PC-3 (cell line): ENCODE measurements around the gene VPS26B. TPM values are rescaled to one million over a fixed set of nuclear protein-coding genes. Genes with fewer than 3 reads are reported as not detected.

Experiments used
- ATAC-seq: fragments of 200-7000 bp; cut with Tn5 transposase; 2 replicates; pipeline ENCODE4 v1.9.1; 2020; ENCODE audit warnings: mild to moderate bottlenecking, moderate library complexity
- BruUV-seq: library from RNA; stranded (reverse); fragments of 400-500 nt; replicated peaks from 2 replicates; lab custom pipeline; 2021; lab: Mats Ljungman, UMichigan
- CTCF ChIA-PET: fragments of 300-600 bp; sonication (Branson Sonifier 250); formaldehyde crosslinking; loops from one replicate; lab custom pipeline; 2022; ENCODE audit warnings: antibody characterized with exemption; lab: Charles Lee
- POLR2A ChIA-PET: fragments of 300-600 bp; sonication (Branson Sonifier 250); formaldehyde crosslinking; loops from one replicate; lab custom pipeline; 2022; ENCODE audit warnings: antibody characterized with exemption; ENCODE audit not compliant: unreplicated experiment; lab: Charles Lee
- DNase-seq: peaks from one replicate; pipeline ENCODE4 v3.0.0-alpha.2; 2015
- H2AFZ ChIP-seq: fragments of 300-600 bp; sonication (generic); 2 replicates; pipeline ENCODE4 v1.6.0; 2016; ENCODE audit warnings: antibody characterized with exemption, low read length
- H3F3A ChIP-seq: fragments of 300-600 bp; sonication (generic); one replicate; pipeline ENCODE4 v1.6.0; 2017; ENCODE audit warnings: antibody characterized with exemption, low read length, control low read depth, mild to moderate bottlenecking; ENCODE audit not compliant: unreplicated experiment
- H3K27ac ChIP-seq: fragments of 300-600 bp; sonication (generic); 2 replicates; pipeline ENCODE4 v1.5.1; 2016; ENCODE audit warnings: mild to moderate bottlenecking, low read length
- H3K27me3 ChIP-seq: fragments of 300-600 bp; sonication (generic); 2 replicates; pipeline ENCODE4 v1.6.1; 2016; ENCODE audit warnings: low read length, mixed read lengths
- H3K36me3 ChIP-seq: fragments of 300-600 bp; sonication (generic); 2 replicates; pipeline ENCODE4 v1.6.1; 2016; ENCODE audit warnings: low read depth, mixed run types, low read length, mixed read lengths
- H3K4me1 ChIP-seq: fragments of 300-600 bp; sonication (generic); 2 replicates; pipeline ENCODE4 v1.5.1; 2016; ENCODE audit warnings: low read length; ENCODE audit not compliant: insufficient read depth
- H3K4me2 ChIP-seq: fragments of 300-600 bp; sonication (generic); 2 replicates; pipeline ENCODE4 v1.6.0; 2016; ENCODE audit warnings: low read length
- H3K4me3 ChIP-seq: fragments of 300-600 bp; sonication (generic); 2 replicates; pipeline ENCODE4 v1.5.1; 2016; ENCODE audit warnings: mild to moderate bottlenecking, low read length, mixed read lengths
- H3K79me2 ChIP-seq: fragments of 300-600 bp; sonication (generic); 2 replicates; pipeline ENCODE4 v1.6.1; 2017; ENCODE audit warnings: low read length, mixed read lengths
- H3K9ac ChIP-seq: fragments of 300-600 bp; sonication (generic); 2 replicates; pipeline ENCODE4 v1.6.0; 2016; ENCODE audit warnings: mild to moderate bottlenecking, low read length
- H3K9me2 ChIP-seq: fragments of 300-600 bp; sonication (generic); replicated peaks from 2 replicates; pipeline ENCODE4 v1.6.1; 2016; ENCODE audit warnings: mixed run types, low read length, mixed read lengths
- H3K9me3 ChIP-seq: fragments of 300-600 bp; sonication (generic); 2 replicates; pipeline ENCODE4 v1.6.1; 2016; ENCODE audit warnings: low read length, mixed read lengths
- H4K20me1 ChIP-seq: fragments of 300-600 bp; sonication (generic); 2 replicates; pipeline ENCODE4 v1.6.1; 2016; ENCODE audit warnings: low read length, mixed read lengths
- EZH2 ChIP-seq: fragments of 300-600 bp; sonication (generic); IDR thresholded peaks from one replicate; pipeline ENCODE4 v1.6.1; 2017; ENCODE audit warnings: antibody characterized with exemption, mild to moderate bottlenecking, low read length; ENCODE audit not compliant: unreplicated experiment
- EZH2phosphoT487 ChIP-seq: fragments of 300-600 bp; sonication (generic); IDR thresholded peaks from 2 replicates; pipeline ENCODE4 v1.6.1; 2018; ENCODE audit warnings: mild to moderate bottlenecking, antibody characterized with exemption, low read length, borderline replicate concordance
- intact Hi-C: fragments of 100-400 bp; cut with micrococcal nuclease; formaldehyde crosslinking; loops from 2 replicates; pipeline ENCODE4 v1.9.0; 2023
- total RNA-seq: library from RNA; depleted of rRNA; stranded (reverse); fragments of >200 nt; gene quantifications from 2 replicates; pipeline ENCODE4 v1.2.3, GENCODE V29; 2014
- TF ChIP-seq, protein P1 (sequence below): fragments of 300-600 bp; sonication (generic); conservative IDR thresholded peaks from 2 replicates; pipeline ENCODE4 v1.5.1; 2017; ENCODE audit warnings: antibody characterized with exemption, low read depth, mild to moderate bottlenecking, low read length

The VPS26B gene
- total RNA-seq, 1 experiment from 2014 or later: 49.2 TPM

DNA sequence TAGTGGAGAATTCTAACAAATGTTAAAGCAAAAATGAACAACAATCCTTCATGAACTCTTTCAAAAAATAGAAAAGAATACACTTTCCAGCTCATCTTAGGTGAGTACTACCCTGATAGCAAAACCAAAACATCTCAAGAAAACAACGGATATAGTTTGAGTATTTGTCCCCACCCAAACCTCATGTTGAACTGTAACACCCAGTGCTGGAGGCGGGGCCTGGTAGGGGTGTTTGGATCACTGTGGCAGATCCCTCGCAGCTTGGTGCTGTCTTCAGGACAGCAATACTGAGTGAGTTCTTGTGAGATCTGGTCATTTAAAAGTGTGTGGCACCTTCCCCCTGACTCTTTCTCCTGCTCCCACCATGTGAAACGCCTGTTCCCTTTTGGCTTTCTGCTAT, 27.7 kb upstream of the VPS26B start:
- DNase-seq (no peak), ATAC-seq (no peak)
- H3K4me3 ChIP-seq: no peak overlapping the region
- no peaks in the 10 kb centered on the region for H3K9me3 ChIP-seq
- ChIA-PET POLR2A (no interaction called here), CTCF (no interaction called here)
- no peaks in the 10 kb centered on the region for H3K4me1 ChIP-seq
- H3K9me2 ChIP-seq: no peaks in the 10 kb centered on the region
- peaks cover 73% of the 10 kb centered on the region for H3K36me3 ChIP-seq
- H3K79me2 ChIP-seq: no peaks in the 10 kb centered on the region
- no TSS peak for BruUV-seq
- TF ChIP-seq, protein P1, sequence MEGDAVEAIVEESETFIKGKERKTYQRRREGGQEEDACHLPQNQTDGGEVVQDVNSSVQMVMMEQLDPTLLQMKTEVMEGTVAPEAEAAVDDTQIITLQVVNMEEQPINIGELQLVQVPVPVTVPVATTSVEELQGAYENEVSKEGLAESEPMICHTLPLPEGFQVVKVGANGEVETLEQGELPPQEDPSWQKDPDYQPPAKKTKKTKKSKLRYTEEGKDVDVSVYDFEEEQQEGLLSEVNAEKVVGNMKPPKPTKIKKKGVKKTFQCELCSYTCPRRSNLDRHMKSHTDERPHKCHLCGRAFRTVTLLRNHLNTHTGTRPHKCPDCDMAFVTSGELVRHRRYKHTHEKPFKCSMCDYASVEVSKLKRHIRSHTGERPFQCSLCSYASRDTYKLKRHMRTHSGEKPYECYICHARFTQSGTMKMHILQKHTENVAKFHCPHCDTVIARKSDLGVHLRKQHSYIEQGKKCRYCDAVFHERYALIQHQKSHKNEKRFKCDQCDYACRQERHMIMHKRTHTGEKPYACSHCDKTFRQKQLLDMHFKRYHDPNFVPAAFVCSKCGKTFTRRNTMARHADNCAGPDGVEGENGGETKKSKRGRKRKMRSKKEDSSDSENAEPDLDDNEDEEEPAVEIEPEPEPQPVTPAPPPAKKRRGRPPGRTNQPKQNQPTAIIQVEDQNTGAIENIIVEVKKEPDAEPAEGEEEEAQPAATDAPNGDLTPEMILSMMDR: no peak
- TF ChIP-seq EZH2: no peak
- no peak for TF ChIP-seq EZH2phosphoT487
- H3K4me2 ChIP-seq: no peak overlapping the region
- no peaks in the 10 kb centered on the region for H4K20me1 ChIP-seq
- no peak overlapping the region for H3K27ac ChIP-seq
- no peaks in the 10 kb centered on the region for H3K27me3 ChIP-seq
- no peak overlapping the region for H3K9ac ChIP-seq
- no peaks in the 10 kb centered on the region for H3F3A ChIP-seq
- intact Hi-C loops: no loop called here
- no peak overlapping the region for H2AFZ ChIP-seq

- Histone ChIP-seq H3K27me3 (no peaks in the 10 kb centered on the region), H3F3A (no peaks in the 10 kb centered on the region), H2AFZ (no peak overlapping the region), H3K27ac (no peak overlapping the region), H3K9me3 (no peaks in the 10 kb centered on the region), H3K9ac (no peak overlapping the region), H3K4me1 (no peaks in the 10 kb centered on the region), H4K20me1 (no peaks in the 10 kb centered on the region), H3K4me3 (no peak overlapping the region), H3K79me2 (no peaks in the 10 kb centered on the region), H3K9me2 (no peaks in the 10 kb centered on the region), H3K36me3 (peaks cover 74% of the 10 kb centered on the region), H3K4me2 (no peak overlapping the region)
- DNase-seq (no peak), ATAC-seq (no peak)
- BruUV-seq: no TSS peak
- ChIA-PET POLR2A (no interaction called here), CTCF (no interaction called here)
- TF ChIP-seq EZH2phosphoT487: no peak
- TF ChIP-seq EZH2: no peak
- TF ChIP-seq, protein P1: no peak
- intact Hi-C loops: no loop called here
These were observed 24.9 kb upstream of the VPS26B start for GRCh38 chr11:134199531-134199930.

DNA sequence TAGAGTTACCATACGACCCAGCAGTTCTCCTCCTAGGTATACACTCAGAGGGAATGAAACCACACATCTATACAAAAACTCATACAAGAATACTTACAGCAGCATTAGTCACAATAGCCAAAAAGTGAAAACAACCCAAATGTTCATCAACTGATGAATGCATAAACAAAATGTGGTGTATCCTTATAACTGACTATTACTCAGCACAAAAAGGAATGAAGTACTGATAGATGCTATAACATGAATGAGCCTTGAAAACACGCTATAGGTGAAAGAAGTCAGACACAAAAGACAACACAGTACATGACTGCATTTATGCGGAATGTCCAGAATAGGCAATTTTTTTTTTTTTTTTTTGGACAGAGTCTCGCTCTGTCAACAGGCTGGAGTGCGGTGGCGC, 23.8 kb upstream of the VPS26B start:
- no TSS peak for BruUV-seq
- H3K4me3 ChIP-seq: no peak overlapping the region
- no peaks in the 10 kb centered on the region for H3K9me2 ChIP-seq
- H3K79me2 ChIP-seq: no peaks in the 10 kb centered on the region
- H2AFZ ChIP-seq: no peak overlapping the region
- ChIA-PET CTCF (no interaction called here), POLR2A (no interaction called here)
- no peaks in the 10 kb centered on the region for H3K27me3 ChIP-seq
- TF ChIP-seq, protein P1: no peak
- no peak for TF ChIP-seq EZH2phosphoT487
- no peak for TF ChIP-seq EZH2
- no peaks in the 10 kb centered on the region for H3K4me1 ChIP-seq
- H3K27ac ChIP-seq: no peak overlapping the region
- ATAC-seq (no peak), DNase-seq (no peak)
- no peak overlapping the region for H3K4me2 ChIP-seq
- intact Hi-C loops: no loop called here
- no peaks in the 10 kb centered on the region for H3K9me3 ChIP-seq
- H3K9ac ChIP-seq: no peak overlapping the region
- peaks cover 76% of the 10 kb centered on the region for H3K36me3 ChIP-seq
- no peaks in the 10 kb centered on the region for H3F3A ChIP-seq
- no peaks in the 10 kb centered on the region for H4K20me1 ChIP-seq
